Activated CD8-positive, alpha-beta memory T cell treated with anti-CD3 and anti-CD28 coated beads, Interleukin-2, amount 10 ng/mL, durations not matched to agents 7 days and 5 days (primary cell): ENCODE results near the gene C20orf173. TPM values are rescaled to one million over a fixed set of nuclear protein-coding genes. Genes with fewer than 3 reads are reported as not detected.

ENCODE experiments used
- ATAC-seq: fragments of 150-1000 bp; cut with Tn5 transposase; one replicate; pipeline ENCODE4 v1.10.0; 2021; ENCODE audit warnings: moderate library complexity
- CTCF ChIA-PET: fragments of 350-600 bp; sonication (Branson Sonifier 250); formaldehyde crosslinking; loops from one replicate; lab custom pipeline; 2021; ENCODE audit warnings: antibody characterized with exemption; lab: Charles Lee
- DNase-seq: peaks from one replicate; pipeline ENCODE4 v3.0.0-alpha.2; 2020
- H3K27ac Mint-ChIP-seq: one replicate; pipeline ENCODE4 v1.8.0; 2021; ENCODE audit warnings: mild to moderate bottlenecking, mixed read lengths
- H3K27me3 Mint-ChIP-seq: one replicate; pipeline ENCODE4 v1.8.0; 2021; ENCODE audit warnings: mixed read lengths
- H3K36me3 Mint-ChIP-seq: one replicate; pipeline ENCODE4 v1.8.0; 2021; ENCODE audit warnings: mild to moderate bottlenecking, mixed read lengths
- H3K4me1 Mint-ChIP-seq: one replicate; pipeline ENCODE4 v1.8.0; 2021; ENCODE audit warnings: mixed read lengths
- H3K4me3 Mint-ChIP-seq: one replicate; pipeline ENCODE4 v1.8.0; 2021; ENCODE audit warnings: mild to moderate bottlenecking, moderate library complexity, mixed read lengths
- H3K9me3 Mint-ChIP-seq: one replicate; pipeline ENCODE4 v1.8.0; 2022; ENCODE audit warnings: low read depth, mixed read lengths
- total RNA-seq, 2 experiments: library from RNA; stranded (reverse); gene quantifications; one replicate each; pipeline ENCODE4 v1.2.3, GENCODE V29; 2021

Gene C20orf173
- total RNA-seq, 2 experiments from 2014 or later = not detected

- Mint-ChIP-seq H3K36me3 (peaks cover 56% of the 10 kb centered on the region), H3K4me3 (no peak overlapping the region), H3K27me3 (no peaks in the 10 kb centered on the region), H3K9me3 (no peaks in the 10 kb centered on the region), H3K27ac (no peak overlapping the region), H3K4me1 (peaks cover 18% of the 10 kb centered on the region)
- DNase-seq = no peak
- no peak for ATAC-seq
- CTCF ChIA-PET = interaction anchor here (0.9 to 1.5 kb wide), 2 partner anchors 16 to 30 kb away, joined by 3 read pairs; no protein-coding TSS in a partner anchor
Observed at GRCh38 chr20:35496481-35496880, 33.0 kb downstream of the C20orf173 start.

GRCh38 chr20:35492352-35492751 lies 37.1 kb downstream of the C20orf173 start:
- H3K36me3 Mint-ChIP-seq = peaks cover 57% of the 10 kb centered on the region
- CTCF ChIA-PET = interaction anchor here (1.0 kb wide), 1 partner anchor 184 kb away, joined by 3 read pairs; no protein-coding TSS in a partner anchor
- peak overlapping the region; percentile 99 for H3K27ac Mint-ChIP-seq
- no peaks in the 10 kb centered on the region for H3K27me3 Mint-ChIP-seq
- peaks cover 46% of the 10 kb centered on the region for H3K4me1 Mint-ChIP-seq
- DNase-seq (no peak), ATAC-seq (no peak)
- no peaks in the 10 kb centered on the region for H3K9me3 Mint-ChIP-seq
- H3K4me3 Mint-ChIP-seq = peak overlapping the region; percentile 93

- Mint-ChIP-seq H3K27ac (peak overlapping the region; percentile 99), H3K27me3 (no peaks in the 10 kb centered on the region), H3K9me3 (no peaks in the 10 kb centered on the region), H3K36me3 (peaks cover 60% of the 10 kb centered on the region), H3K4me1 (peaks cover 46% of the 10 kb centered on the region), H3K4me3 (peak overlapping the region; percentile 93)
- CTCF ChIA-PET = interaction anchor here (1.0 kb wide), 1 partner anchor 185 kb away, joined by 3 read pairs; no protein-coding TSS in a partner anchor
- no peak for DNase-seq
- ATAC-seq = no peak
Observed at GRCh38 chr20:35491823-35492222, 37.6 kb downstream of the C20orf173 start.

- CTCF ChIA-PET = interaction anchor here (0.6 to 2.6 kb wide), 12 partner anchors 11 to 648 kb away, joined by 3 to 14 read pairs (median 4); partner anchors contain the start of genes CEP250 and SCAND1
- Mint-ChIP-seq H3K36me3 (peaks cover 61% of the 10 kb centered on the region), H3K4me3 (peak overlapping the region; percentile 93), H3K27ac (peak overlapping the region; percentile 99), H3K4me1 (peaks cover 46% of the 10 kb centered on the region), H3K9me3 (no peaks in the 10 kb centered on the region), H3K27me3 (no peaks in the 10 kb centered on the region)
- peak; percentile 91 for DNase-seq
- peak; percentile 95 for ATAC-seq
Observed at GRCh38 chr20:35490736-35491181, 38.7 kb downstream of the C20orf173 start.

GRCh38 chr20:35489717-35490116 lies 39.7 kb downstream of the C20orf173 start:
- CTCF ChIA-PET = interaction anchor here (0.7 to 2.6 kb wide), 7 partner anchors 10 to 464 kb away, joined by 3 to 14 read pairs (median 8); partner anchors contain the start of genes CEP250 and SCAND1
- H3K9me3 Mint-ChIP-seq = no peaks in the 10 kb centered on the region
- H3K4me1 Mint-ChIP-seq = peaks cover 46% of the 10 kb centered on the region
- H3K27ac Mint-ChIP-seq = peak overlapping the region; percentile 99
- peak; percentile 61 for ATAC-seq
- H3K4me3 Mint-ChIP-seq = peak overlapping the region; percentile 93
- H3K36me3 Mint-ChIP-seq = peaks cover 56% of the 10 kb centered on the region
- DNase-seq = peak; percentile 73
- no peaks in the 10 kb centered on the region for H3K27me3 Mint-ChIP-seq

- Mint-ChIP-seq H3K4me3 (no peak overlapping the region), H3K27me3 (no peaks in the 10 kb centered on the region), H3K27ac (no peak overlapping the region), H3K36me3 (peaks cover 55% of the 10 kb centered on the region), H3K4me1 (peaks cover 40% of the 10 kb centered on the region), H3K9me3 (peaks cover 2% of the 10 kb centered on the region)
- DNase-seq (no peak), ATAC-seq (no peak)
- CTCF ChIA-PET = interaction anchor here (1.2 to 2.2 kb wide), 3 partner anchors 8 to 183 kb away, joined by 4 to 8 read pairs (median 4); no protein-coding TSS in a partner anchor
Observed at GRCh38 chr20:35487479-35487878, 42.0 kb downstream of the C20orf173 start.

- Mint-ChIP-seq H3K27me3 (no peaks in the 10 kb centered on the region), H3K4me1 (peaks cover 3% of the 10 kb centered on the region), H3K36me3 (peaks cover 31% of the 10 kb centered on the region), H3K9me3 (peaks cover 2% of the 10 kb centered on the region), H3K27ac (no peak overlapping the region), H3K4me3 (no peak overlapping the region)
- CTCF ChIA-PET = interaction anchor here (1.1 to 1.3 kb wide), 3 partner anchors 8 to 25 kb away, joined by 3 to 5 read pairs (median 4); no protein-coding TSS in a partner anchor
- no peak for DNase-seq
- no peak for ATAC-seq
Observed at GRCh38 chr20:35479798-35480197, 49.7 kb downstream of the C20orf173 start.

GRCh38 chr20:35478804-35479472 lies 50.5 kb downstream of the C20orf173 start:
- ATAC-seq = no peak
- no peak for DNase-seq

More at GRCh38 chr20:35478804-35479472, 50.5 kb downstream of the C20orf173 start:
- Mint-ChIP-seq H3K36me3 (peaks cover 24% of the 10 kb centered on the region), H3K4me1 (peaks cover 1% of the 10 kb centered on the region), H3K27me3 (no peaks in the 10 kb centered on the region), H3K27ac (no peak overlapping the region), H3K9me3 (no peaks in the 10 kb centered on the region), H3K4me3 (no peak overlapping the region)
- CTCF ChIA-PET = interaction anchor here (1.0 to 1.3 kb wide), 6 partner anchors 9 to 24 kb away, joined by 3 to 6 read pairs (median 4); no protein-coding TSS in a partner anchor

Other genes with a start within 250 kb of the C20orf173 start
- gene EIF6, start 244.9 kb downstream of the C20orf173 start, total RNA-seq = 100 to 1,000 TPM in 1 of 2 experiments, 10 to 100 TPM in 1; 98.6 to 121 TPM
- not detected for gene FAM83C, start 237.2 kb downstream of the C20orf173 start, total RNA-seq
- 10 to 100 TPM; 64.5 to 73.1 TPM for gene UQCC1, start 117.7 kb downstream of the C20orf173 start, total RNA-seq
- under 1 TPM in 1 of 2 experiments, not detected in 1; 0.12 TPM for gene GDF5, start 91.4 kb downstream of the C20orf173 start, total RNA-seq
- gene CEP250, start 74.1 kb downstream of the C20orf173 start, total RNA-seq = 10 to 100 TPM; 68.6 to 86.9 TPM
- gene ERGIC3, start 12.4 kb upstream of the C20orf173 start, total RNA-seq = 100 to 1,000 TPM; 115 to 128 TPM
- 1 to 10 TPM; 4.3 to 5.2 TPM for gene SPAG4, start 86.2 kb upstream of the C20orf173 start, total RNA-seq
- 100 to 1,000 TPM; 277 to 286 TPM for gene CPNE1, start 135.2 kb upstream of the C20orf173 start, total RNA-seq
- 100 to 1,000 TPM; 101 to 137 TPM for gene RBM12, start 135.2 kb upstream of the C20orf173 start, total RNA-seq
- 10 to 100 TPM; 34.6 to 35.1 TPM for gene NFS1, start 169.7 kb upstream of the C20orf173 start, total RNA-seq
- gene ROMO1, start 169.8 kb upstream of the C20orf173 start, total RNA-seq = 100 to 1,000 TPM; 115 to 122 TPM
- gene RBM39, start 212.6 kb upstream of the C20orf173 start, total RNA-seq = 100 to 1,000 TPM; 357 to 360 TPM
- gene PHF20, start 242.4 kb upstream of the C20orf173 start, total RNA-seq = 10 to 100 TPM; 50.8 to 52.4 TPM